ENCODE measurements around the gene EFNA3. TPM values are rescaled to one million over a fixed set of nuclear protein-coding genes. Genes with fewer than 3 reads are reported as not detected.

The EFNA3 gene
- total and polyA plus RNA-seq, 9 of the 15 experiments (the other 6 are each of a cell fraction or from before 2014, with no cell fraction given) = 0.59 to 7.9 (median 4.7) TPM

DNA sequence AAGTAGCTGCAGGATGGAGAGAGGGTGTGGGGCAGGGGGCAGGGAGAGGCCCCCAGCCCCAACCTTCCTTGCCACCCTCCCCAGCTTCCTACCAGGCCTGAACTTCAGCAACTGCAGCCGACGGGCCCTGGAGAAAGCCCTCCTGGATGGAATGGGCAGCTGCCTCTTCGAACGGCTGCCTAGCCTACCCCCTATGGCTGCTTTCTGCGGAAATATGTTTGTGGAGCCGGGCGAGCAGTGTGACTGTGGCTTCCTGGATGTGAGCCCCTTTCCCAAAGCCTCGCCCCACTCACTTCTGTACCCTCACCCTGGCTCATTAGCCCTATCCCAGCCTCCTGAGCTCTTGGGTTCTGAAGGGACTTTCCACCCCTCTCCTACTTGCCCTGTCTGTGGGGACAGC is 21.5 kb upstream of the EFNA3 start:
- Histone ChIP-seq H3K9me3 (replicated peaks; ENCODE audit: control insufficient read depth, insufficient read depth, low read depth, low read length) (no peaks in the 10 kb centered on the region), H3K9me1 (ENCODE audit: control insufficient read depth, insufficient read depth, low read length) (peaks cover 4% of the 10 kb centered on the region), H4K20me1 (replicated peaks; ENCODE audit: control insufficient read depth, insufficient read depth, low read length) (no peaks in the 10 kb centered on the region; the same call in 1 of the 2 replicates), H3K9ac (ENCODE audit: insufficient read depth in 1 of 2, low read depth in 2 of 2, low read length in 2 of 2) (peak overlapping the region in 1 of 2 experiments; percentile 61; a peak in 1 of 4 replicates), H3K4me2 (ENCODE audit: insufficient read depth, low read length) (no peak overlapping the region), H3K79me2 (ENCODE audit: control insufficient read depth, insufficient read depth, low read length) (peaks cover 5% of the 10 kb centered on the region; the same call in 2 of the 3 replicates), H3K36me3 (ENCODE audit: control insufficient read depth, insufficient read depth, low read length) (peaks cover 68% of the 10 kb centered on the region; the same call in 2 of the 3 replicates), H3K4me1 (replicated peaks in 1 of 2; ENCODE audit: control insufficient read depth in 2 of 2, insufficient read depth in 2 of 2, low read length in 2 of 2) (peaks cover 13 to 38% of the 10 kb centered on the region in 2 experiments), H3K27me3 (ENCODE audit: control insufficient read depth in 2 of 2, insufficient read depth in 2 of 2, low read length in 2 of 2) (no peaks in the 10 kb centered on the region), H2AFZ (ENCODE audit: low read depth, low read length) (no peak overlapping the region), H3K27ac (ENCODE audit: extremely low read depth, low read depth, low read length) (no peak overlapping the region), H3K4me3 (no peak overlapping the region)
- ATAC-seq = no peak
- BruUV-seq (replicated peaks) = no TSS peak
- ChIA-PET CTCF (ENCODE audit: low intra/inter-chr PET ratio) (no interaction called here), POLR2A (interaction anchor here (0.6 to 1.3 kb wide), 4 partner anchors 34 to 1014 kb away, joined by 3 to 4 read pairs (median 3); partner anchors contain the start of gene KRTCAP2)
- no peak for DNase-seq (ENCODE audit: extremely low read depth in 1 of 4, low spot score in 3 of 4)
- WGBS (ENCODE audit: insufficient coverage, low coverage, missing lambda C conversion rate) = 97% methylated on average over 6 of the region's 8 CpGs
- TF ChIP-seq GABPB1 (CRISPR knock-in tag; IDR thresholded peaks at IDR 0.05) (no peak), E2F3 (CRISPR knock-in tag; IDR thresholded peaks at IDR 0.05) (no peak), U2AF2 (optimal IDR thresholded peaks at IDR 0.05; ENCODE audit: low read depth, low read length) (no peak), ZKSCAN3 (CRISPR knock-in tag; IDR thresholded peaks at IDR 0.05) (no peak)
- TF ChIP-seq, protein P1, sequence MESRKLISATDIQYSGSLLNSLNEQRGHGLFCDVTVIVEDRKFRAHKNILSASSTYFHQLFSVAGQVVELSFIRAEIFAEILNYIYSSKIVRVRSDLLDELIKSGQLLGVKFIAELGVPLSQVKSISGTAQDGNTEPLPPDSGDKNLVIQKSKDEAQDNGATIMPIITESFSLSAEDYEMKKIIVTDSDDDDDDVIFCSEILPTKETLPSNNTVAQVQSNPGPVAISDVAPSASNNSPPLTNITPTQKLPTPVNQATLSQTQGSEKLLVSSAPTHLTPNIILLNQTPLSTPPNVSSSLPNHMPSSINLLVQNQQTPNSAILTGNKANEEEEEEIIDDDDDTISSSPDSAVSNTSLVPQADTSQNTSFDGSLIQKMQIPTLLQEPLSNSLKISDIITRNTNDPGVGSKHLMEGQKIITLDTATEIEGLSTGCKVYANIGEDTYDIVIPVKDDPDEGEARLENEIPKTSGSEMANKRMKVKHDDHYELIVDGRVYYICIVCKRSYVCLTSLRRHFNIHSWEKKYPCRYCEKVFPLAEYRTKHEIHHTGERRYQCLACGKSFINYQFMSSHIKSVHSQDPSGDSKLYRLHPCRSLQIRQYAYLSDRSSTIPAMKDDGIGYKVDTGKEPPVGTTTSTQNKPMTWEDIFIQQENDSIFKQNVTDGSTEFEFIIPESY (CRISPR knock-in tag; IDR thresholded peaks at IDR 0.05) = no peak
- no peak for FAIRE-seq
- intact Hi-C loops (cut with micrococcal nuclease) = no loop called here
- in situ Hi-C loops (cut with MboI) = no loop called here
